Measurements from ENCODE around the gene TMEM131L.

TMEM131L gene

DNA sequence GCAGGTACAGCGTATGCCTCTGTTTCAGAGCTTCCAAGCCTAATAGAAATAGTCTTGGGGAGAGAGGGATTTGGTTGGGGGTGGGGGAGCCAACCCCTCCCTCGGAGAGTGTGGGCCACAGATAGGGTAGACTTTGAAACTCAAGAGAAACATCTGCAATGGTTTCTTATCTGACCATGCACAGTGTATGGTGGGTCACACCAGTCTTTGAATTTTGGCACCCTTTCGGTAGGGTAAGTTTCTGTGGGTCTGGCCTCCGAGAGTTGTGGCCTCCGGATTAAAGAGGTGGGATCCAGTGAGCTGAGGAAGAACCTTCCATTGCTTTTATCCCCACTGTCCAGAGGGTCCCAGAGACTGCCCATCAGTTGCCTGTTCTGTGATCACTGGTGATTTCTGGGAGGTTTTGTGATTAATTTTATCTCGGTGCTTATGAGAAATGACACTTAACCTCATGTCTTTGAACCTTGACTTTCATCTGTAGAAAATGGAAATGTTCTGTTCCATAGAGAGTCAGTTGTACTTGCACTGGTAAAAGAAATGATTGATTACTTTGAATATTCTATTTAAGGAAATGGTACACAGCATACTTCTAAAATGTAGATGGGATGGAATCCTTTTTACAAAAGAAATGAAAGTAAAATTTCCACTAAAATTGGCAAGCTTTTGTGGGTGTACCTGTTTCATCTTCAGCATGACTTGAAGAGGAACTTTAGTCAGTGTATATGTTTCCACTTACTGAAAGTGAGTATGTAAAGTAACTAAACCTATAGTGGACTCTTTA is 62.7 kb downstream of the TMEM131L start:
- TF ChIP-seq, protein P1, sequence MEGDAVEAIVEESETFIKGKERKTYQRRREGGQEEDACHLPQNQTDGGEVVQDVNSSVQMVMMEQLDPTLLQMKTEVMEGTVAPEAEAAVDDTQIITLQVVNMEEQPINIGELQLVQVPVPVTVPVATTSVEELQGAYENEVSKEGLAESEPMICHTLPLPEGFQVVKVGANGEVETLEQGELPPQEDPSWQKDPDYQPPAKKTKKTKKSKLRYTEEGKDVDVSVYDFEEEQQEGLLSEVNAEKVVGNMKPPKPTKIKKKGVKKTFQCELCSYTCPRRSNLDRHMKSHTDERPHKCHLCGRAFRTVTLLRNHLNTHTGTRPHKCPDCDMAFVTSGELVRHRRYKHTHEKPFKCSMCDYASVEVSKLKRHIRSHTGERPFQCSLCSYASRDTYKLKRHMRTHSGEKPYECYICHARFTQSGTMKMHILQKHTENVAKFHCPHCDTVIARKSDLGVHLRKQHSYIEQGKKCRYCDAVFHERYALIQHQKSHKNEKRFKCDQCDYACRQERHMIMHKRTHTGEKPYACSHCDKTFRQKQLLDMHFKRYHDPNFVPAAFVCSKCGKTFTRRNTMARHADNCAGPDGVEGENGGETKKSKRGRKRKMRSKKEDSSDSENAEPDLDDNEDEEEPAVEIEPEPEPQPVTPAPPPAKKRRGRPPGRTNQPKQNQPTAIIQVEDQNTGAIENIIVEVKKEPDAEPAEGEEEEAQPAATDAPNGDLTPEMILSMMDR (IDR thresholded peaks at IDR 0.05; ENCODE audit: low read depth, low read length): no peak
- in situ Hi-C loops (cut with HindIII; ENCODE audit: low sequenced_read_pairs): no loop called here
- DNase-seq (ENCODE audit: low read depth, low spot score): no peak
- H3K4me3 ChIP-seq (ENCODE audit: low read depth, low read length): no peak overlapping the region

DNA sequence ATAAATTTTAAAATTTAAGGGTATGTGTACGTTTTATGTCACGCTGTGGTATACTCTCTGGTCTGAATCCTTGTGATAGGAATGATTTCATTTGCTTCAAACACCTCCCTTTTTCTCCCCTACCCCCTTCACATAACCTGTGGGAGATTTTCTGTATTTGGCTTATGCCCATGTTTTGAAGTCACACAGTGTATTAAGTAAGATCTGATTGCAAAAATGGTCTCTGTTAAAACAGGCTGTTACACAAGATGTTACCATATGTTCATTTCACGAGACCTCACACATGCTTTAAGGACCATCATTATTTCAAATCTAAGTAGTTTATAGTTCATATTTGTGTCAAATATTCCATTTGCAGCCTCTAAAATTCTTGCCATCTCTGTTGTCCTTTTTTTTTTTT is 63.5 kb downstream of the TMEM131L start:
- H3K4me3 ChIP-seq (ENCODE audit: low read depth, low read length): no peak overlapping the region
- DNase-seq (ENCODE audit: low read depth, low spot score): no peak
- in situ Hi-C loops (cut with HindIII; ENCODE audit: low sequenced_read_pairs): no loop called here
- TF ChIP-seq, protein P1 (IDR thresholded peaks at IDR 0.05; ENCODE audit: low read depth, low read length): no peak

DNA sequence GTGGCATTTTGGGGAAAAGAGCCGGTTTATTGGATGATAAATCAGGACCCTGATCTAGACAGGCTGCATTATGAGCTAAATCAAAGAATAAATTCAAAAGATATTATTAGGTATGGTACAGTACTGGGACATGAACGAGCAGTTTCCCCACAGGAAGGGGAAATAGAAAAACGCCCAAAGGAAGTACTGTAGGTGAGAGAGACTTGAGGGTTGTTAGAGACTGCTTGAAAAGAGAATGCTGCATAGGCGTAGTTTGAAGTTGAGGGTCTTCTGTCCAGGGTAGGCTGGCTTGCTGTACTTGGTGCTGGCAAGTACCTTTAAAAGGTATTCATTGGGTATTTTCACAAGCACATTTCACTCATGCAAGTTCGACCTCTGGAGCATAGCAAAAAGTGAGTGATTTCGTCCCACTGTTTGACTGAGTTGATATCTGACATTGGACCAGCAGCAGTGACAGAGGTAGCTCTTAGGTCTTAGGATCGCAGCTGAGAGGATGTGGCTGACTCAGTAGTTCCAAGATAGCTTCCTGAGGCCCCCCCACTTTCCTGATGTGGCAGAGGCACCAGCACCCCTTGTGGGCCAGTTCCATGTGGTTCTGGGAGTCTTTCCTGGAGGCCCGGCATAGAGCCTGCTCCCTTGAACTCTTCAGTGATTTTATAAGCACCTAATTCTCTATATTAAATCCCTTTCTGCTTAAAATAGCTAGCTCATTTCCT is 64.3 kb downstream of the TMEM131L start:
- in situ Hi-C loops (cut with HindIII; ENCODE audit: low sequenced_read_pairs): no loop called here
- TF ChIP-seq, protein P1 (IDR thresholded peaks at IDR 0.05; ENCODE audit: low read depth, low read length): no peak
- no peak for DNase-seq (ENCODE audit: low read depth, low spot score)
- no peak overlapping the region for H3K4me3 ChIP-seq (ENCODE audit: low read depth, low read length)

DNA sequence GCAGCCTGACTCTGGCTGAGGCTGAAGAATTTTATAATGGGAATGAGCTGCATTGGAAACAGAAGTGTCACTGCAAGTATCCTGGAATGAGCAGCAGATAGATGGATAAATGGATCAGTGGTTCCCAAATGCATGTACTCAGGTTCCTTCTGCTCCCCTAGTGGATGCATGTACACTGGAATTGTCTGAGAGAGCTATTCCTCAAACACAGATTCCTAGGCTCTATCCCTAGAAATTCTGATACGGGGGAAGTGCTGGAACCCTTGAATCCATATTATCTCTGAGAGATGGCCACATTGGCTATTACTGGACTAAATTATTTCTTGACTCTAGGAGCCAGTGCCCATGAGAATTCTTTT is 64.8 kb downstream of the TMEM131L start:
- TF ChIP-seq, protein P1 (IDR thresholded peaks at IDR 0.05; ENCODE audit: low read depth, low read length): no peak
- H3K4me3 ChIP-seq (ENCODE audit: low read depth, low read length): no peak overlapping the region
- in situ Hi-C loops (cut with HindIII; ENCODE audit: low sequenced_read_pairs): no loop called here
- DNase-seq (ENCODE audit: low read depth, low spot score): no peak

DNA sequence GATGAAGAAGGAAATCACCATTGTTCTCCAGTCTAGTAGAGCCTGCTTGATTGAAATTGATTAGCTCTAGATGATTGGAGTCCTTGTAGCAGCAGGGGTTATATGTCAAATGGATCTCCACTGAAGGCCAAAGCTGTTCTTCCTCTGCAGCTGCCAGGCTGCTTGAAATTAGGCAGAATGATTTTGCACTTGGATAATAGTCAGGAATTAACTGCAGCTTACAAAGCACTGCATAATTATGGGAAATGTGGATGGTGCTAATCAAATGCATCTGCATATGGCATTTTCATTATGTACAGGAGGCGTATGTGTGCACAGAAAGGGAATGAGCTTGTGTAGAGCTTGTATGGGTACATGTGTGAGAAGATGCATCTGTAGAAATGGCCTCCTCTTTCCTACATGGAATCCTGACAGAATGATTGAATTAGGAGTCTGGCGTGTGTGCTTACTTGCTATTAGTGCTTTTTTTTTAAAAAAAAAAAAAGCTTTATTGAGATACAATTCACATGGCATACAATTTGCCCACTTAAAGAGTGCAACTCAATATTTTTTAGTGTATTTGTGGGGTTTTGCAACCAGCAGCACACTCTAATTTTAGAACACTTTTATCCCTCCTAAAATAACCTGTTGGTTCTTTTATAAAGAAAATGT is 65.9 kb downstream of the TMEM131L start:
- DNase-seq (ENCODE audit: low read depth, low spot score): no peak
- no peak overlapping the region for H3K4me3 ChIP-seq (ENCODE audit: low read depth, low read length)
- in situ Hi-C loops (cut with HindIII; ENCODE audit: low sequenced_read_pairs): no loop called here
- TF ChIP-seq, protein P1 (IDR thresholded peaks at IDR 0.05; ENCODE audit: low read depth, low read length): no peak

DNA sequence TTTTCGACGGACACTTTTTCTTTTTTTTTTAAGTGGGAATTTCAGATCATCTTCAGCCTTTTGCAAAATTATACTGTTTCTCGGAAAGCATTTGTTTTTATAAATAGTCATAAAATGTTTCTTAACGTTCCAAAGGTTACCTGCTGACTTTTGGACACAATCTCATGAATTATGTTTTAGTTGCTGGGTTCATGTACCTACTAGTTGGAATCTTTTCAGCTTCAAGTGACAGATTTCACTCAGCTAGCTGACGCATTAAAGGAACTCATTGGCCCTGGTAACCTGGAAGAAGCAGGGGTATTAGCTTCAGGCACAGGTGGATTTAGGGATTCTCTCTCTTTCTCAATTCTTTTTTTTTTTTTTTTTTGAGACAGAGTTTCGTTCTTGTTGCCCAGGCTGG is 66.5 kb downstream of the TMEM131L start:
- H3K4me3 ChIP-seq (ENCODE audit: low read depth, low read length): no peak overlapping the region

More for the DNA sequence above, 66.5 kb downstream of the TMEM131L start:
- in situ Hi-C loops (cut with HindIII; ENCODE audit: low sequenced_read_pairs): no loop called here
- no peak for DNase-seq (ENCODE audit: low read depth, low spot score)
- TF ChIP-seq, protein P1 (IDR thresholded peaks at IDR 0.05; ENCODE audit: low read depth, low read length): no peak
